Stimulated activated CD4-positive, alpha-beta T cell treated with anti-CD3 and anti-CD28 coated beads, Interleukin-1b, Interleukin-23, amount 100 ng/mL, for 24 hours (primary cell): Measurements from ENCODE around the gene CBARP.

Experiments
- DNase-seq, 4 experiments: peaks; one replicate each; pipeline ENCODE4 v3.0.0-alpha.2; 2020; ENCODE audit warnings: low read depth in 4 of 4, low spot score in 1 of 4

CBARP gene

DNA sequence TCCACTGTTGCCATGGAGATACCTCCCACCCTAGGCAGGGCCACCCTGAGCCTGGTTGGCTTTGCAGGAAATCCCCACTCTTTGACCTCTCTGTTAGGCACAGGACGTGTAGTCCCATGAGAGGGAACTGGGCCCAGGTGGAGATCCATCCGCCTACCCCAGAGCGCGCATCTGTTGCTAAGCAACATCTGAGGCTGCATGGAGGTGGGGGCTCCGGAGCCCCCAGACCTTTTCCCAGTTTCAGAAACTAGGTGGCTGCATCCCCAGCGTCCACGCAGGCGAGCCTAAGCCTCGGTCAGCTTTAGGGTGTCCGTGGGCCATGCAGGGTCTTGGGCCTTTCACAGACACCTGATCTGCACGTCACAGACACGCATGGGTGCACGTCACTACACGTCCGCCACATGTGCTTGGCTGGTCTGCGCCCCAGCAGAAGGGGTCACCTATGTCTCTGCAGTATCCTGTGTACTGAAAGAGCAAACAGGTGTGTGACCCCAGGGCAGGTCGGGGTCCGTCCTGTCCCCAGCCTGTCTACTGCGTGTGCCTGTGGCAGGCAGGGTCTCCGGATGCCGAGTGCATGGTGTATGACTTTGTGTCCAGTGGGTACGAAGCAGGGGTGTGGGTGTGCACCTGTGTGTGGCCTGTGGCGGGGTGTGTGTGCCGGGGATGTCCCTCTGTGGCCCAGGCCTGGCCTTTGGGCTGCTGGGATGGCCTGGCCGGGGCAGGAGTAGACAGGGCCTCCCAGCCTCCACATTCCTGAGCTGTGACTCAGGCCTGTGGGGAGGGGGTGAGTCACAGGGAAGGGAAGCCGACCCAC is 27.2 kb upstream of the CBARP start:
- no peak for DNase-seq

DNA sequence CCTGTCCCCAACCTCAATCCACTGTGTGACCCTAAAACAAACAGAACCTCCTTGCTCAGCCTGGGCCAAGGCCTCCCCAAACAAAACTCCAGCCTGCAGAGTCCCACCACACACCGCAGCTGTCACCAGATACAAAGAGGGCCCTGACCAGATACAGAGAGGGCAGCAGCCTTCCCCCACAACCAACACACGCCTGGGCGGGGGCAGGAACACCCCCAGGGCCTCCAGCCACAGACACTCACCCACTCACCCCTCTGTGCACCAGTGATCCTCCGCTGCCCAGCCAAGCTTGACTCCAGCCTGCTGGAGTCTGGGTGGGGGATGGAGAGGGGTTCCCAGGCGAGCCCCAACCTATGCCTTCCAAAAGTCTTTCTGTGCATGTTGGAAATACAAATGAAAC is 25.4 kb upstream of the CBARP start:
- no peak for DNase-seq

DNA sequence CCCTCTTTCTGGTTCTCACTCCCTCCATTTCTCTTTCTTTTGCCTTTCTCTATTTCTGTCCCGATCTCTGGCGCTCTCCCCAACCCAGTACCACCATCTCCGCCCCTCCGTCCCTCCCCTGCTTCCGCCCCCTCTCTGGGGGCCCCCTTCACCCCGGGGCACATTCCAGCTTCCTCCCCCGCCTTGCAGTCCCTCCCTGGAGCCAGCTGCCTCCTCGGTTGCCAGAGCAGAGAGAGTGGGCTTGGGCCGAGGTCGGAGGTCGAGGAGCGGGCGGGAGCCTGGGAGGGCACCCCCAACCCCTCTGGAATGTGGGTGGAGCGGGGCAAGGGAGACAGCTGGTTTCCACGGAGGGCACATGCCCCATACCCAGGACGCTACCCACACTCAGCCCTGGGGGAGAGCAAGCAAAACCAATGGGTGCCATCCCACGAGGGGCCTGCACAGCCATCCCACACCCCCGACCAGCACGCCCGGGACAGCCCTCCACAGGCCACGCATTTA is 24.9 kb upstream of the CBARP start:
- DNase-seq, result no peak

- no peak for DNase-seq
Observed at GRCh38 chr19:1261798-1262622, 24.2 kb upstream of the CBARP start.

- no peak for DNase-seq
Observed at GRCh38 chr19:1261538-1261797, 23.7 kb upstream of the CBARP start.

- peak; percentile 91 to 96 (median 94) for DNase-seq
Observed at GRCh38 chr19:1260749-1261537, 23.1 kb upstream of the CBARP start.

- peak in 1 of 4 experiments; percentile 47 for DNase-seq
Observed at GRCh38 chr19:1259876-1260748, 22.3 kb upstream of the CBARP start.

DNA sequence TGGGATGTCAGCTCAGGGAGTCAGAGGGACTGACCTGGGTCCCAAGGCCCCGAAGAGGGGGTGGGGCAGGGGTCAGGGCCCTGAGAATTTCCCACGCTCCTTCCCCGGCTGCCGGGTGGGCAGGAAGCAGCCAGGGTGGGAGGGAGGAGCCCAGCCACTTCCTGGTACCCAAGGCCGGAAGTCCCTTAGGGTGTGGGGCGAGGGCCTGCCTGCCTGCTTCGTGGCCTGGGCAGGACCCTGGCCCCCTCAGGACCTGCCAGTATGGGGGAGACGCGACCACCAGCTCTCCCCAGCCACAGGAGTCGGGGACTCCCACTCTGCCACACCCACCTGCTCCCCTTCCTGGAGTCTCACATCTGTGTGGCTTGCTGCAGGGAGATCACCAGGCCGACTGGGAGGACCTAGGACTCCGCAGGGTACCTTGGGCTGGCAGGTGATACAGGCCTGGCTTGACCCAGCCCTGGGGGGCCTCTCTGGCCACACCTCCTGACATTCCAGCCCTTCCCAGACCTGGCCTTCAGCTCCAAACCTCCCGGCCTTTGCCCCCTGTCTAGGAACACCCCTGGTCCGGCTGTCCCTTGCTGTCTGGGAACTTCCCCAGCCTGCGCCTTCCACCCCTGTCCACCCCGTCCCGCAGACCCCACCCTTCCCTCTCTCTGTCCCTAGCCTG is 21.5 kb upstream of the CBARP start:
- DNase-seq, result peak in 1 of 4 experiments; percentile 66

- DNase-seq, result no peak
Observed at GRCh38 chr19:1258707-1259205, 21.0 kb upstream of the CBARP start.

GRCh38 chr19:1258163-1258492 is 20.3 kb upstream of the CBARP start:
- DNase-seq, result no peak

DNA sequence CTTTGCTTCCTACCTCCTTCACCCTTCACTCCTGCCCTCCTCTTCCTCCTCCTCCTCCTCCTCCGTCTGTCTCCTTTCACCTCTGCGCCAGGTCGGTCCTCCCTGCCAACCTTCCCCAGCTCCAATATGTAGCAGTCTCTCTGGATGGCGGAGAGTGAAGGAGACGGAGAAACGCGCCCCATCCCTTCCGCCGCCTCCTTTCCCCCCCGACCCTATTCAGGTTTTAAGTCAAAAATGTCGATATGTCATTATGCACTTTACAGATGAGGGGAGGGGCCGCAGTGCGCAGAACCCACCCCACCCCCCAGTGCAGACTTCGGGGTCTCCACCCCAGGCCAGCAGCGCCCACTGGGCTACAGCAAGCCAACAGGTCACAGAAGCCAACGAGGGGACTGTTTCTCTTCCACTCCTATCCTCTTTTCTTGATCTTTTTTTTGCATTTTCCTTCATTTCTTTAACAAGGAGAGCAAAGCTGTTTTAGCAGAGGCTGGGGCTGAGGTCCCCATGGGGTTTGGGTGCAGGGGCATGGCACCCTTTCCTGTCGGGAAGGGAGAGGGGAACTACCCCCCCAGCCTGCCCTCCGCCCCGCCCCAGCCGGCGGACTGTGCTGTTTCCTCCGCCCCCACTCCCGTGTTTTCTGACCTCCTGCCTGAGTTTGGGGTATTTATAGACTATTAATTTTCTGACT is 19.8 kb upstream of the CBARP start:
- no peak for DNase-seq

GRCh38 chr19:1256646-1257474 is 19.1 kb upstream of the CBARP start:
- DNase-seq, result no peak

- DNase-seq, result no peak
Observed at GRCh38 chr19:1255186-1256161, 17.7 kb upstream of the CBARP start.

- no peak for DNase-seq
Observed at GRCh38 chr19:1254530-1255185, 16.9 kb upstream of the CBARP start.

DNA sequence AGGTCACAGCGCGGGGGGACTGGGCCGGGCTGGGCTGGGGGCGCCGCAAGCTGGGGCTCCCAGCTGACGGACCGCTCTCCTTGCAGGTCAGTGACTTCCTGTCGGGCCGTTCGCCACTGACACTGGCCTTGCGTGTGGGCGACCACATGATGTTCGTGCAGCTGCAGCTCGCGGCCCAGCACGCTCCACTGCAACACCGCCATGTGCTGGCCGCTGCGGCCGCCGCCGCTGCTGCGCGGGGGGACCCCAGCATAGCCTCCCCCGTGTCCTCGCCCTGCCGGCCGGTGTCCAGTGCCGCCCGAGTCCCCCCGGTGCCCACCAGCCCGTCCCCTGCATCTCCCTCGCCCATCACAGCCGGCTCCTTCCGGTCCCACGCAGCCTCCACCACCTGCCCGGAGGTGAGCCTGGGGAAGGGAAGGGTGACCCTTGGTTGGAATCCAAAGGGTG is 16.3 kb upstream of the CBARP start:
- no peak for DNase-seq

DNA sequence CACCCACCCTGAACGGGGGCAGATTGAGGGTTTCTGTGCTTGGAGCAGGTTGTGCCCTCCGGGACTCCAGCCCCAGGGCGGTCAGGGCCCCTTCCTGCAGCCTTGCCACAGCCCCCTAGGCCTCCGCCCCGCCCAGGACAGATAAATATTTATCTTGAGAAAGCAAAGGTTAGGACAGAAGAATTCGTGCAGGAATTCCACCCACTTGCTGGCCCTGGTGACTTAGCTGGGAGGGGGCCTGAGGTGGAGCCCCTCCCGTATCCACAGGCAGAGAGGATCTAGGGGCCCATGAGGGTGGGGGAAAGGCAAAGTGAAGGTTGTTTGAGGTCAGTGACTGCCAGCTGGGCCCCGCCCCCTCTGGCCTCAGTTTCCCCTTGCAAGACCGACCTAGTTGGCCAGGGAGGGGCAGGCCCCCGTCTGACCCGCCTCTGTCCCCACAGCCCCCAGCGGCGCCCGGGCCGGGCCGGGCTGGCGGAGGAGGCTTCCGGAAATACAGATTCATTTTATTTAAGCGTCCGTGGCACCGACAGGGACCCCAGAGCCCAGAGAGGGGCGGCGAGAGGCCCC is 15.8 kb upstream of the CBARP start:
- no peak for DNase-seq
